EL (cell line): Measurements from ENCODE around the gene F2.
A peak's percentile ranks its signal among the peaks of the same experiment; 100 is the strongest.

Source experiments
- DNase-seq: peaks from one replicate; pipeline ENCODE4 v3.0.0-alpha.2; 2016

Gene F2

GRCh38 chr11:46718155-46719019, 626 bp upstream of the F2 start:
- peak; percentile 21 for DNase-seq

GRCh38 chr11:46719543-46720218, 668 bp downstream of the F2 start:
- no peak for DNase-seq

- DNase-seq, result no peak
Measured at GRCh38 chr11:46721286-46721685, 2.3 kb downstream of the F2 start.

GRCh38 chr11:46722566-46723358, 3.7 kb downstream of the F2 start:
- no peak for DNase-seq

GRCh38 chr11:46723359-46723680, 4.3 kb downstream of the F2 start:
- DNase-seq, result no peak

GRCh38 chr11:46724088-46724487, 5.1 kb downstream of the F2 start:
- no peak for DNase-seq

GRCh38 chr11:46725338-46726205, 6.6 kb downstream of the F2 start:
- no peak for DNase-seq

GRCh38 chr11:46726206-46726862, 7.3 kb downstream of the F2 start:
- no peak for DNase-seq

GRCh38 chr11:46727952-46728658, 9.1 kb downstream of the F2 start:
- DNase-seq, result no peak

GRCh38 chr11:46728659-46729040, 9.6 kb downstream of the F2 start:
- no peak for DNase-seq

GRCh38 chr11:46729110-46730027, 10.4 kb downstream of the F2 start:
- DNase-seq, result no peak

- no peak for DNase-seq
Measured at GRCh38 chr11:46731545-46731944, 12.5 kb downstream of the F2 start.

- no peak for DNase-seq
Measured at GRCh38 chr11:46733234-46733633, 14.2 kb downstream of the F2 start.

- no peak for DNase-seq
Measured at GRCh38 chr11:46736146-46736545, 17.1 kb downstream of the F2 start.

- DNase-seq, result no peak
Measured at GRCh38 chr11:46736615-46737014, 17.6 kb downstream of the F2 start.

- DNase-seq, result no peak
Measured at GRCh38 chr11:46737699-46738098, 18.7 kb downstream of the F2 start.

- DNase-seq, result no peak
Measured at GRCh38 chr11:46738887-46739286, 19.9 kb downstream of the F2 start.

GRCh38 chr11:46741600-46742484, 22.8 kb downstream of the F2 start:
- DNase-seq, result no peak

GRCh38 chr11:46743043-46743442, 24.0 kb downstream of the F2 start:
- no peak for DNase-seq
